ENCODE data around the gene DNM3.

DNA sequence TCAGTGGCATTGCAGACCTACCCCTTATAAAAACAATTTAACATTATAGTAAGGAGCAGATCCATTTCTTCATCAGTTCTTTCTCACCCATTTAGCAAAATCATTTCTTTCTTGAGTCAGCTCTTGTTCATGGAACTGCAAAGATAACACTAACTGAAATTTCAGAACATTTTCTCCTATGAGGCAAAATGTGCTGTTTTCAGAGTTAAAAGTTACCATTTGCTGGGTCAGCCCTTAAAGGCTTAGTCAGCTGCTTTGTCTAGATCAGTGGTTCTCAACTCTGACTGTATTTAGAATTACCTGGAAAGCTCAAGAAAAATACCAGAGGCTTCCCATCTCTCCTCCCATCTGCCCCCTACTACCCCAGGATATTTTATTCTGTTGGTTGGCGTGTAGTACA, 47.7 kb upstream of the DNM3 start:
- no peak for TF ChIP-seq NR2C2 (IDR thresholded peaks at IDR 0.05; ENCODE audit: borderline replicate concordance, control insufficient read depth, insufficient read length, low read depth)
- TF ChIP-seq, protein P1, sequence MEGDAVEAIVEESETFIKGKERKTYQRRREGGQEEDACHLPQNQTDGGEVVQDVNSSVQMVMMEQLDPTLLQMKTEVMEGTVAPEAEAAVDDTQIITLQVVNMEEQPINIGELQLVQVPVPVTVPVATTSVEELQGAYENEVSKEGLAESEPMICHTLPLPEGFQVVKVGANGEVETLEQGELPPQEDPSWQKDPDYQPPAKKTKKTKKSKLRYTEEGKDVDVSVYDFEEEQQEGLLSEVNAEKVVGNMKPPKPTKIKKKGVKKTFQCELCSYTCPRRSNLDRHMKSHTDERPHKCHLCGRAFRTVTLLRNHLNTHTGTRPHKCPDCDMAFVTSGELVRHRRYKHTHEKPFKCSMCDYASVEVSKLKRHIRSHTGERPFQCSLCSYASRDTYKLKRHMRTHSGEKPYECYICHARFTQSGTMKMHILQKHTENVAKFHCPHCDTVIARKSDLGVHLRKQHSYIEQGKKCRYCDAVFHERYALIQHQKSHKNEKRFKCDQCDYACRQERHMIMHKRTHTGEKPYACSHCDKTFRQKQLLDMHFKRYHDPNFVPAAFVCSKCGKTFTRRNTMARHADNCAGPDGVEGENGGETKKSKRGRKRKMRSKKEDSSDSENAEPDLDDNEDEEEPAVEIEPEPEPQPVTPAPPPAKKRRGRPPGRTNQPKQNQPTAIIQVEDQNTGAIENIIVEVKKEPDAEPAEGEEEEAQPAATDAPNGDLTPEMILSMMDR (IDR thresholded peaks at IDR 0.05 in 2 of 3, conservative IDR thresholded peaks at IDR 0.05 in 1 of 3; ENCODE audit: control insufficient read depth in 2 of 3, extremely low read depth in 1 of 3, insufficient read depth in 1 of 3, low read depth in 3 of 3, low read length in 3 of 3): no peak
- TF ChIP-seq POLR2AphosphoS5 (IDR thresholded peaks at IDR 0.05; ENCODE audit: low read length): no peak
- TF ChIP-seq SMC3 (IDR thresholded peaks at IDR 0.05; ENCODE audit: borderline replicate concordance, low read length): no peak

Measured in GM12878 (cell line).